CD4-positive, alpha-beta T cell (primary cell): ENCODE measurements around the gene COA7. TPM values are rescaled to one million over a fixed set of nuclear protein-coding genes. Genes with fewer than 3 reads are reported as not detected.

Experiments used
- ATAC-seq: fragments of 200-7000 bp; cut with Tn5 transposase; one replicate; pipeline ENCODE4 v1.10.0; 2022; ENCODE audit warnings: mild to moderate bottlenecking; ENCODE audit not compliant: poor library complexity
- CTCF ChIA-PET: fragments of 350-600 bp; sonication (Branson Sonifier 250); formaldehyde crosslinking; loops from one replicate; lab custom pipeline; 2021; ENCODE audit warnings: antibody characterized with exemption, inconsistent platforms; lab: Charles Lee
- POLR2A ChIA-PET: fragments of 350-600 bp; sonication (Branson Sonifier 250); formaldehyde crosslinking; loops from one replicate; lab custom pipeline; 2021; ENCODE audit warnings: antibody characterized with exemption, inconsistent platforms; lab: Charles Lee
- DNase-seq, 14 experiments: peaks; one replicate each; pipeline ENCODE4 v3.0.0-alpha.2; 2013 to 2020; ENCODE audit warnings: mixed read lengths in 2 of 14
- H3K27ac ChIP-seq, 2 donors: one replicate each; pipeline versions ENCODE4 v1.5.1 to v1.7.0; 2013; ENCODE audit warnings: low read length in 2 of 2, low read depth in 1 of 2, mild to moderate bottlenecking in 1 of 2
- H3K27me3 ChIP-seq, 2 experiments: 1 replicate in 1 of 2; 2 replicates in 1 of 2; pipeline versions ENCODE4 v1.6.1 to v1.7.0; 2013; ENCODE audit warnings: low read length in 2 of 2, control low read depth in 1 of 2, mild to moderate bottlenecking in 1 of 2, moderate library complexity in 1 of 2; ENCODE audit not compliant: insufficient read depth in 2 of 2, control insufficient read depth in 1 of 2
- H3K36me3 ChIP-seq: one replicate; pipeline ENCODE4 v1.6.1; 2013; ENCODE audit warnings: low read length, control low read depth; ENCODE audit not compliant: insufficient read depth
- H3K4me1 ChIP-seq: one replicate; pipeline ENCODE4 v1.6.1; 2013; ENCODE audit warnings: low read length, control low read depth; ENCODE audit not compliant: insufficient read depth
- H3K4me3 ChIP-seq: one replicate; pipeline ENCODE4 v1.5.1; 2013; ENCODE audit warnings: mild to moderate bottlenecking, low read length, moderate library complexity
- H3K9me3 ChIP-seq, 2 experiments: 1 replicate in 1 of 2; 2 replicates in 1 of 2; pipeline versions ENCODE4 v1.6.1 to v1.7.0; 2013; ENCODE audit warnings: low read length in 2 of 2, mild to moderate bottlenecking in 2 of 2, control low read depth in 1 of 2, moderate library complexity in 1 of 2; ENCODE audit not compliant: control insufficient read depth in 1 of 2, insufficient read depth in 1 of 2
- H3K27ac Mint-ChIP-seq: one replicate; pipeline ENCODE4 v1.8.0; 2020; ENCODE audit warnings: mixed read lengths
- H3K27me3 Mint-ChIP-seq: one replicate; pipeline ENCODE4 v1.8.0; 2021; ENCODE audit warnings: mixed read lengths
- H3K36me3 Mint-ChIP-seq: one replicate; pipeline ENCODE4 v1.8.0; 2021; ENCODE audit warnings: low read depth, mixed read lengths
- H3K4me1 Mint-ChIP-seq: one replicate; pipeline ENCODE4 v1.8.0; 2021; ENCODE audit warnings: low read depth, mixed read lengths
- H3K4me3 Mint-ChIP-seq: one replicate; pipeline ENCODE4 v1.8.0; 2020; ENCODE audit warnings: mild to moderate bottlenecking, mixed read lengths
- H3K9me3 Mint-ChIP-seq: one replicate; pipeline ENCODE4 v1.8.0; 2020; ENCODE audit warnings: mixed read lengths
- intact Hi-C, 2 experiments: fragments of 100-400 bp; cut with DNase I in 1 of 2; cut with micrococcal nuclease in 1 of 2; formaldehyde crosslinking; loops; one replicate each; pipeline versions ENCODE4 v1.15.1 to v1.9.0; 2023 to 2025; cut with DNase I, micrococcal nuclease
- total RNA-seq, 174 experiments: library from RNA in 2 of 174; stranded (reverse) in 2 of 174; gene quantifications; one replicate each; pipeline ENCODE4 v1.2.3 and lab custom pipeline; 2021 to 2026
- TF ChIP-seq, protein P1 (sequence below): fragments of 200-600 bp; IDR thresholded peaks from one replicate; pipeline ENCODE4 v1.8.0; 2022; ENCODE audit warnings: antibody characterized with exemption, mild to moderate bottlenecking

The COA7 gene
- total RNA-seq, 2 experiments from 2014 or later = 0.99 to 1.1 TPM

- CTCF ChIA-PET = interaction anchor here (1.2 kb wide), 1 partner anchor 15 kb away, joined by 3 read pairs; no protein-coding TSS in a partner anchor
- Mint-ChIP-seq H3K27me3 (no peaks in the 10 kb centered on the region), H3K27ac (no peak overlapping the region), H3K36me3 (peaks cover 55% of the 10 kb centered on the region), H3K4me1 (peaks cover 15% of the 10 kb centered on the region), H3K9me3 (no peaks in the 10 kb centered on the region), H3K4me3 (no peak overlapping the region)
- POLR2A ChIA-PET = interaction anchor here (1.3 kb wide), 1 partner anchor 106 kb away, joined by 4 read pairs; the partner anchor contains the start of gene TUT4
- TF ChIP-seq, protein P1, sequence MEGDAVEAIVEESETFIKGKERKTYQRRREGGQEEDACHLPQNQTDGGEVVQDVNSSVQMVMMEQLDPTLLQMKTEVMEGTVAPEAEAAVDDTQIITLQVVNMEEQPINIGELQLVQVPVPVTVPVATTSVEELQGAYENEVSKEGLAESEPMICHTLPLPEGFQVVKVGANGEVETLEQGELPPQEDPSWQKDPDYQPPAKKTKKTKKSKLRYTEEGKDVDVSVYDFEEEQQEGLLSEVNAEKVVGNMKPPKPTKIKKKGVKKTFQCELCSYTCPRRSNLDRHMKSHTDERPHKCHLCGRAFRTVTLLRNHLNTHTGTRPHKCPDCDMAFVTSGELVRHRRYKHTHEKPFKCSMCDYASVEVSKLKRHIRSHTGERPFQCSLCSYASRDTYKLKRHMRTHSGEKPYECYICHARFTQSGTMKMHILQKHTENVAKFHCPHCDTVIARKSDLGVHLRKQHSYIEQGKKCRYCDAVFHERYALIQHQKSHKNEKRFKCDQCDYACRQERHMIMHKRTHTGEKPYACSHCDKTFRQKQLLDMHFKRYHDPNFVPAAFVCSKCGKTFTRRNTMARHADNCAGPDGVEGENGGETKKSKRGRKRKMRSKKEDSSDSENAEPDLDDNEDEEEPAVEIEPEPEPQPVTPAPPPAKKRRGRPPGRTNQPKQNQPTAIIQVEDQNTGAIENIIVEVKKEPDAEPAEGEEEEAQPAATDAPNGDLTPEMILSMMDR = no peak
- H3K27ac ChIP-seq = no peak overlapping the region
- H3K27me3 ChIP-seq = no peaks in the 10 kb centered on the region
- ATAC-seq (no peak), DNase-seq (peak in 1 of 14 experiments; percentile 24)
- H3K9me3 ChIP-seq = no peaks in the 10 kb centered on the region
- H3K36me3 ChIP-seq = peaks cover 36% of the 10 kb centered on the region
- H3K4me3 ChIP-seq = no peak overlapping the region
- peaks cover 4% of the 10 kb centered on the region for H3K4me1 ChIP-seq
- intact Hi-C loops = no loop called here
Measured at GRCh38 chr1:52659356-52659755, 38.8 kb downstream of the COA7 start.

DNA sequence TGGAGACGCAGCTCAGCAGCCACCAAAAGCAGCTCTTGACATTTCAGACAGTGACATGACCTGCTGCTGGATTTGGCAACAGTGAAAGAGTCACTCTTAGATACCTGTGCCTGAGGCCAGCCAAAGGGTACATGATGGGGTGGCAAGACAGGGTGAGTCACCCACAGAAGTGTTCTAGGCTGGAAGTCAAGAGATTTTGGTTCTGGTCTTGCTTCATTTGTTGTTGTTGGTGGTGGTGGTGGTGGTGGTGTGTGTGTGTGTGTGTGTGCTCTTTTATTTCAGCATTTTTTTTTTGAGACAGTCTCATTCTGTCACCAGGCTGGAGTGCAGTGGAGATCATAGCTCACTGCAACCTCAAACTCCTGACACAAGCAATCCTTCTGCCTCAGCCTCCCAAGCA lies 39.4 kb downstream of the COA7 start:
- Mint-ChIP-seq H3K9me3 (no peaks in the 10 kb centered on the region), H3K27ac (no peak overlapping the region), H3K27me3 (no peaks in the 10 kb centered on the region), H3K4me3 (no peak overlapping the region), H3K36me3 (peaks cover 61% of the 10 kb centered on the region), H3K4me1 (peaks cover 15% of the 10 kb centered on the region)
- intact Hi-C loops = no loop called here
- Histone ChIP-seq H3K9me3 (no peaks in the 10 kb centered on the region), H3K4me3 (no peak overlapping the region), H3K27me3 (no peaks in the 10 kb centered on the region), H3K36me3 (peaks cover 38% of the 10 kb centered on the region), H3K4me1 (peaks cover 4% of the 10 kb centered on the region), H3K27ac (peak overlapping the region in 1 of 2 donors; percentile 13)
- CTCF ChIA-PET = interaction anchor here (0.7 to 1.2 kb wide), 2 partner anchors 14 to 106 kb away, joined by 3 read pairs; partner anchors contain the start of gene TUT4
- ATAC-seq (no peak), DNase-seq (peak in 1 of 14 experiments; percentile 39)
- POLR2A ChIA-PET = no interaction called here
- TF ChIP-seq, protein P1 = no peak

- Histone ChIP-seq H3K27ac (no peak overlapping the region), H3K4me3 (no peak overlapping the region), H3K27me3 (no peaks in the 10 kb centered on the region), H3K9me3 (no peaks in the 10 kb centered on the region), H3K4me1 (peaks cover 4% of the 10 kb centered on the region), H3K36me3 (peaks cover 43% of the 10 kb centered on the region)
- Mint-ChIP-seq H3K27me3 (no peaks in the 10 kb centered on the region), H3K27ac (peak overlapping the region; percentile 21), H3K4me3 (no peak overlapping the region), H3K9me3 (no peaks in the 10 kb centered on the region), H3K36me3 (peaks cover 61% of the 10 kb centered on the region), H3K4me1 (peaks cover 20% of the 10 kb centered on the region)
- DNase-seq (no peak), ATAC-seq (no peak)
- TF ChIP-seq, protein P1 = no peak
- intact Hi-C loops = no loop called here
- POLR2A ChIA-PET = no interaction called here
- CTCF ChIA-PET = no interaction called here
Measured at GRCh38 chr1:52657702-52658101, 40.4 kb downstream of the COA7 start.
